Naive thymus-derived CD8-positive, alpha-beta T cell (primary cell): ENCODE measurements around the gene ZNF467. TPM values are rescaled to one million over a fixed set of nuclear protein-coding genes. Genes with fewer than 3 reads are reported as not detected.

ENCODE experiments used
- ATAC-seq, 2 donors: fragments of 150-1000 bp; cut with Tn5 transposase in 1 of 2; sonication (Bioruptor Pico), chemical (Tn5 transposase) in 1 of 2; 1 replicate in 1 of 2; 2 replicates in 1 of 2; pipeline ENCODE4 v1.10.0; 2021; ENCODE audit warnings: mild to moderate bottlenecking in 2 of 2, moderate library complexity in 2 of 2
- POLR2A ChIA-PET: fragments of 350-600 bp; sonication (Branson Sonifier 250); formaldehyde crosslinking; loops from one replicate; lab custom pipeline; 2021; ENCODE audit warnings: antibody characterized with exemption; lab: Charles Lee
- DNase-seq, 10 donors: peaks; one replicate each; pipeline versions ENCODE4 v3.0.0 to v3.0.0-alpha.2; 2020 to 2022
- H3K27ac Mint-ChIP-seq, 10 donors: one replicate each; pipeline ENCODE4 v1.8.0; 2020 to 2022; ENCODE audit warnings: mild to moderate bottlenecking in 10 of 10, mixed read lengths in 10 of 10, moderate library complexity in 4 of 10, inconsistent platforms in 1 of 10
- H3K27me3 Mint-ChIP-seq, 5 donors: one replicate each; pipeline ENCODE4 v1.8.0; 2021 to 2022; ENCODE audit warnings: mixed read lengths in 5 of 5
- H3K36me3 Mint-ChIP-seq, 3 donors: one replicate each; pipeline ENCODE4 v1.8.0; 2020 to 2022; ENCODE audit warnings: mixed read lengths in 3 of 3, mild to moderate bottlenecking in 2 of 3, inconsistent platforms in 1 of 3
- H3K4me1 Mint-ChIP-seq, 4 donors: one replicate each; pipeline ENCODE4 v1.8.0; 2021 to 2022; ENCODE audit warnings: mixed read lengths in 4 of 4
- H3K4me3 Mint-ChIP-seq, 10 donors: one replicate each; pipeline ENCODE4 v1.8.0; 2020 to 2022; ENCODE audit warnings: mild to moderate bottlenecking in 10 of 10, mixed read lengths in 10 of 10, moderate library complexity in 6 of 10, inconsistent platforms in 1 of 10
- H3K9me3 Mint-ChIP-seq, 9 donors: one replicate each; pipeline ENCODE4 v1.8.0; 2020 to 2022; ENCODE audit warnings: mixed read lengths in 9 of 9, mild to moderate bottlenecking in 3 of 9, inconsistent platforms in 1 of 9, moderate library complexity in 1 of 9
- polyA plus RNA-seq, 3 donors: library from polyadenylated mRNA; unstranded; fragments of 300-500 nt; fragmentation: Illumina TruSeq; gene quantifications; one replicate each; pipeline ENCODE4 v1.2.3, GENCODE V29; 2021
- total RNA-seq, 8 experiments: library from RNA in 2 of 8; stranded (reverse) in 2 of 8; gene quantifications; one replicate each; pipeline ENCODE4 v1.2.3 and lab custom pipeline; 2021 to 2026

The ZNF467 gene
- total and polyA plus RNA-seq, 5 experiments from 2014 or later = 0.88 to 4.8 (median 2.4) TPM

- peak overlapping the region in 7 of 10 donors; percentile 21 to 87 (median 40) for H3K27ac Mint-ChIP-seq
- ATAC-seq = peak in 1 of 2 donors; percentile 48
- peaks cover 5 to 17% (median 11%) of the 10 kb centered on the region in 4 donors for H3K4me1 Mint-ChIP-seq
- POLR2A ChIA-PET = interaction anchor here (0.5 to 1.0 kb wide), 2 partner anchors 146 to 149 kb away, joined by 3 read pairs; no protein-coding TSS in a partner anchor
- H3K36me3 Mint-ChIP-seq = peaks cover 0 to 13% (median 0%) of the 10 kb centered on the region in 3 donors
- H3K4me3 Mint-ChIP-seq = peak overlapping the region; percentile 68 to 87 (median 73)
- DNase-seq = peak in 1 of 10 donors; percentile 4
- H3K27me3 Mint-ChIP-seq = no peaks in the 10 kb centered on the region
- peaks cover 0 to 4% (median 0%) of the 10 kb centered on the region in 9 donors for H3K9me3 Mint-ChIP-seq
Observed at GRCh38 chr7:149770728-149771636, 2.4 kb downstream of the ZNF467 start.

DNA sequence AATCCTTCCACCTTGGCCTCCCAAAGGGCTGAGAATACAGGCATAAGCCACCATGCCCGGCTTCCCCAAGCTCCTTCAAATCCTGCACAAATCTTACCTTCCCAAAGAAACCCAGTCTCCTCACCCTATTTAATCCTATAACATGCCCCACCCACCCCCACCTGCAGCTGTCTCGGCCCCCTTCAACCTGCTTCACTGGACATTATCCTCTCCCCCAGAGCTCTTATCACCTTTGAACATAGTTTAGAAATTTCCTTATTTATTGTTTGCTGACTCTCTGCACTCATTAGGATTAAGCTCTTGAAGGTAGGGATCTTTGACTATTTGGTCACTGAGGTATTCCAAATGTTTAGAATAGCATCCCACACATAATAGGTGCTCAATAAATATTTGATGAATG is 3.5 kb downstream of the ZNF467 start:
- H3K27me3 Mint-ChIP-seq = no peaks in the 10 kb centered on the region
- POLR2A ChIA-PET = interaction anchor here (0.5 kb wide), 1 partner anchor 1583 kb away, joined by 3 read pairs; no protein-coding TSS in a partner anchor
- peaks cover 0 to 17% (median 9%) of the 10 kb centered on the region in 4 donors for H3K4me1 Mint-ChIP-seq
- peak overlapping the region in 5 of 10 donors; percentile 42 to 64 (median 48) for H3K4me3 Mint-ChIP-seq
- peaks cover 0 to 4% (median 0%) of the 10 kb centered on the region in 9 donors for H3K9me3 Mint-ChIP-seq
- peaks cover 0 to 14% (median 0%) of the 10 kb centered on the region in 3 donors for H3K36me3 Mint-ChIP-seq
- H3K27ac Mint-ChIP-seq = peak overlapping the region in 1 of 10 donors; percentile 47
- DNase-seq = no peak
- no peak for ATAC-seq

DNA sequence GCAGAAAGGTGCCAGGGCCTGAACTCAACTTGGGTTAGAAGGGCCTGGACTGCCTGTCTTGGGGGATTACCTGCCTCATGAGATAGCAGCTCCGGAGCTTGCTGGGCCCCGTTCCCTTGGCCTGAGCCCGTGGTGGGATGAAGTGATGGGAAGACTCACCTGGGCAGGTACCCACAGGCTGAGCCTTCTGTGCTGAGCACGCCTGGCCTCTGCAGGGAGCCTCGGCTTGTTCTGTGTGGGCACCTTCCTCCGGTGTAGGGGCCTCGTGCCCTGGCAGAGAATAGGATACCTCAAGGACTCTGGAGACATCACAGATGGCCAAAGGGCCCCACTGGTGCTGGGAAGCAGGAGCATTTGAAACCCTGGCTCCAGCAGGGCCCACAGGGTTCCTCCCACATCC is 4.5 kb downstream of the ZNF467 start:
- peaks cover 0 to 4% (median 0%) of the 10 kb centered on the region in 9 donors for H3K9me3 Mint-ChIP-seq
- H3K27ac Mint-ChIP-seq = no peak overlapping the region
- H3K36me3 Mint-ChIP-seq = peaks cover 0 to 14% (median 0%) of the 10 kb centered on the region in 3 donors
- POLR2A ChIA-PET = no interaction called here
- ATAC-seq (no peak), DNase-seq (no peak)
- H3K4me3 Mint-ChIP-seq = no peak overlapping the region
- H3K27me3 Mint-ChIP-seq = no peaks in the 10 kb centered on the region
- peaks cover 0 to 11% (median 7%) of the 10 kb centered on the region in 4 donors for H3K4me1 Mint-ChIP-seq

DNA sequence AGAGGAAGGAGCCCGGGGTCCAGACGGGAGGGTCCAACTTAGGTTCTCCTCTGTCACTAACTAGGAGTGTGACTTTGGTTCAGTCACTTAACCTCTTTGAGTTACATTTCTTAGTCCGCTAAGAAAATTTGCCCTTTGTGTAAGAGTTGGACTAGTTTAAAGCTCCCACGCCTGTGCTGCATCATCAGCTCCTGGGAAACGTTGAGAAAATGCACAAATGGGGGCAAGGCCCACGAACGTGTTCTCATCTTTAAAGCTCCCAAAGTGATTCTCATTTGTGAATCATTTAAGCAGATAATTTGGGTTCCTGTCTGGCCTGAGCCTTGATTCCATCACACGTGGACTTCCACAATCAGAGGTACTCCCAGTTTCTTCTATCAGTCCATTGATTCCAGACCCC is 6.3 kb downstream of the ZNF467 start:
- Mint-ChIP-seq H3K9me3 (peaks cover 0 to 4% (median 0%) of the 10 kb centered on the region in 9 donors), H3K4me1 (peaks cover 0 to 11% (median 5%) of the 10 kb centered on the region in 4 donors), H3K36me3 (peaks cover 0 to 14% (median 0%) of the 10 kb centered on the region in 3 donors), H3K4me3 (no peak overlapping the region), H3K27ac (peak overlapping the region in 1 of 10 donors; percentile 75), H3K27me3 (no peaks in the 10 kb centered on the region)
- DNase-seq (no peak), ATAC-seq (no peak)
- POLR2A ChIA-PET = no interaction called here

DNA sequence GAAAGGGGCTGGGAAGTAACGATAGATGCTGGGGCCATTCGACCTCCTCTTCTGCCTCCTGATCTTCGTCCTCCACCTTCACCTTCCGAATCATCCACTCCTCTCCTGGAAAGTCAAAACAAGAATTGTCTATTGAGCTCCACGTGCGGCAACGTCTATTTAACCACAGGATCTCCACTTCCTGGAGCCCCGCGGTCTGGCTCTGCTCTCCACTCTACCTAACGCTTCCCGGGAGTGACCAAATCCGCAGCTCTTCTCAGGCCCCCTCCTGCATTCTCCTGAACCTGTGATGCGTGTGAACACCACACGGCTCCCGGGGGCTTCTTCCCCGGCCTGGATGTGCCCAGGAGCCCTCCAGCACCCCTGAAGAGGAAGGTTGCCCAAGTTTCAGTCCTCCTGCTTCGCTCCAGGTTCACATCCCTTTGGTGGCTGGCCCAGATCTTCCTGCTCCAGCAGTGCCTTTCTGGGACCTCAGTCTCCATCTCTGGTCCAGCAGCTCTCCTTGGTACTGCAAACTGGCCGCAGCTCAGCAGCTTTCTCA is 7.2 kb downstream of the ZNF467 start:
- no peak overlapping the region for H3K27ac Mint-ChIP-seq
- POLR2A ChIA-PET = no interaction called here

DNA sequence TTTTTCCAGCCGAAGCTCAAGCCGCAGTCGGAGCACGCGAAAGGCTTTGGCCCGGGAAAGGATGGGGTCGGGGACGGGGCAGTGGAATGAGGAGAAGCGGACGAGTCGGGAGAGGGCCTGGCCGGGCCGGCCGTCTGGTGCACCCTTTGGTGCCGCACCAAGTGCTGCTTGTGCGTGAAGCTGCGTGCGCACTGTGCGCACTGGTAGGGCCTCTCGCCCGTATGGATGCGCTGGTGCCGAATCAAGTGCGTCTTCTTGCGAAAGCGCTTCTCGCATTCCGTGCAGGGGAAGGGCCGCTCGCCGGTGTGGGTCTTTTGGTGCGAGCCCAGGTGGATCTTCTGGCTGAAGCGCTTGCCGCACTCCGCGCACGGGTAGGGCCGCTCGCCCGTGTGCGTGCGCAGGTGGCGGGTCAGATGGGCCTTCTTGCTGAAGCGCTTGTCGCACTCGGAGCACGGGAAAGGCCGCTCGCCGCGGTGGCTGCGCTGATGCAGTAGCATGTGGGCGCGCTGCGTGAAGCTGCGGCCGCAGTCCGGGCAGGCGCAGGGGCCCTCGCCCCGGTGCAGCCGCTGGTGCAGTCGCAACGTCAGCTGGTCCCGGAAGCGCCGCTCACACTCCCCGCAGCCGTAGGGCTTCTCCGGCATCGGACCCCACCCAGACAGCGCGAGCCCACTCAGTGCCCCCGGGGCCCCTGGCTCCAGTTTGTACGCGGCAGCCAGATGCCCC is 7.8 kb downstream of the ZNF467 start:
- POLR2A ChIA-PET = no interaction called here
- DNase-seq = no peak
- ATAC-seq = no peak
- Mint-ChIP-seq H3K9me3 (peaks cover 0 to 4% (median 0%) of the 10 kb centered on the region in 9 donors), H3K27me3 (no peaks in the 10 kb centered on the region), H3K36me3 (peaks cover 0 to 14% (median 0%) of the 10 kb centered on the region in 3 donors), H3K27ac (no peak overlapping the region), H3K4me3 (no peak overlapping the region), H3K4me1 (peaks cover 0 to 4% (median 3%) of the 10 kb centered on the region in 4 donors)

More for the DNA sequence above, 7.2 kb downstream of the ZNF467 start:
- Mint-ChIP-seq H3K4me3 (no peak overlapping the region), H3K27me3 (no peaks in the 10 kb centered on the region), H3K9me3 (peaks cover 0 to 4% (median 0%) of the 10 kb centered on the region in 9 donors), H3K4me1 (peaks cover 0 to 11% (median 5%) of the 10 kb centered on the region in 4 donors), H3K36me3 (peaks cover 0 to 14% (median 0%) of the 10 kb centered on the region in 3 donors)
- DNase-seq (no peak), ATAC-seq (no peak)

DNA sequence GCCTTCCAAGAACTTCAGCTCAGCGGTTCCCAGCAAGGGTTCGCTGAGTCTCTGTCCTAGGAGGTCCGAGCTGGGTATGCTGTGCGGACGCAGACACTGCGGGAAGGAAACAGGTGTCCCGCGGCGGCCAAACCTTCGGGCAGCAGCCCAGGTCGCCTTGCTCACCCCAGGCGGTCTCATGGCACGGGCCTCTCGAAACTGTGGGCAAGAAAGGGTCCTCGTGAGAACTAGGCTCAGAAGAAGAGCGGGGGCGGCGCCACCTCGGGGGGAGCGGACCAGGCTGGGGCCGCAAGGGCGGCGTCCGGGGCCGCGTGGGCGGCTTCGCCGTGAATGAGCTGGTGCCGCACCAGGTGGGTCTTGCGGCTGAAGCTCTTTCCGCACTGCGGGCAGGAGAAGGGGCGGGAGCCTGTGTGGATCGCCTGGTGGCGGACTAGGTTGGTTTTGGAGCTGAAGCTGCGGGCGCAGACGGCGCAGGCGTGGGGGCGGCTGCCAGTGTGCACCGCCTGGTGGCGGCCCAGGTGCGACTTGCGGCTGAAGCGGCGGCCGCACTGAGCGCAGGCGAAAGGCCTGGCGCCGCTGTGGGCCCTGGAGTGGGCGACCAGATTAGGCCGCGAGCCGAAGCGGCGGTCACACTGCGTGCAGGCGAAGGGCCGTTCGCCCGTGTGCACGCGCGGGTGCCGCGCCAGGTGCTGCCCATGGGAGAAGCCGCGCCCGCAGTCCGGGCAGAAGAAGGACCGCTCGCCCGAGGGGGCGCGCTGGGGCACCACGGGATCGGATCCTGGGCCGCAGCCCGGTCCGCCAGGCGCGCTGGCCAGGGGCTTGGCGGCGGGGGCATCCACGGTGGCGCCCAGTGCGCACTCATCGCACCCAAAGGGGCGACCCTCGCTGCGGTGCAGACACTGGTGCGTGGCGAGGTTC is 8.6 kb downstream of the ZNF467 start:
- Mint-ChIP-seq H3K4me3 (no peak overlapping the region), H3K27ac (no peak overlapping the region), H3K36me3 (peaks cover 0 to 14% (median 0%) of the 10 kb centered on the region in 3 donors), H3K9me3 (peaks cover 0 to 4% (median 0%) of the 10 kb centered on the region in 9 donors), H3K4me1 (peaks cover 0 to 3% (median 0%) of the 10 kb centered on the region in 4 donors), H3K27me3 (no peaks in the 10 kb centered on the region)
- DNase-seq (no peak), ATAC-seq (no peak)
- POLR2A ChIA-PET = no interaction called here

DNA sequence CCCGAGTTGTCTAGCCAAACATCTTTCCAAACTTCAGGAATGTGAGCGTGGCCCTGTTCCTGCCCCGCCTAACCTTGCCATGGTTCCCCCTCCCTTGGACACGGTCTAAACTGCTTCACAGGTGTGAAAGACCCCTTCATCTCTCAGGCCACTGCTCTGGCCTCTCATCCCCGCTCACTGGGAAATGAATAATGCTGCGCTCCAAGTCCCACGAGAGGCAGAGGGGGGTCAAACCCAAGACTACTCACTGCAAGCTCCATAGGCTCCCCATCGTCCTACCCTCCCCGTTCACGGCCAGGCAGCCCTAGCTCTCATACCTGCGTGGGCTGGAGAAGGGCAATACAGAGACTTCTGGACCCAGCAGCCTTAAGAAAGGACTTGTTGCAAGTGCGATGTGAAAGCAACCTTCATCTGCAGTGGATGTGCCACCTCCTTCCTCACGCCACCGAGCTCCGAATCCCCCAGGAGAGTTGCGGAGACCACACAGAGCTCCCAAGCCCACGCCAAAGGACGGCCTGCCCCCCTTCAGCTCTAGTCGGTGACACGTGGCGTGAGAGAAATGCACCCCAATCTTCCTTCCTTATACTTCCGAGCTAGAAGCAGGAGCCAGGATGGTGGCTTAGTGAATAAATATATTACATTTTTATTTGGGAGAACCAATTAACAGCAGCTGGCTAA is 9.7 kb downstream of the ZNF467 start:
- Mint-ChIP-seq H3K27me3 (peaks cover 0 to 1% (median 0%) of the 10 kb centered on the region in 5 donors), H3K36me3 (peaks cover 0 to 14% (median 0%) of the 10 kb centered on the region in 3 donors), H3K4me3 (no peak overlapping the region), H3K9me3 (peaks cover 0 to 4% (median 0%) of the 10 kb centered on the region in 9 donors), H3K27ac (no peak overlapping the region), H3K4me1 (peaks cover 0 to 3% (median 0%) of the 10 kb centered on the region in 4 donors)
- no peak for ATAC-seq
- POLR2A ChIA-PET = no interaction called here
- no peak for DNase-seq

GRCh38 chr7:149762610-149763009 is 10.8 kb downstream of the ZNF467 start:
- H3K27ac Mint-ChIP-seq = no peak overlapping the region
- peaks cover 0 to 1% (median 0%) of the 10 kb centered on the region in 5 donors for H3K27me3 Mint-ChIP-seq
- no peaks in the 10 kb centered on the region for H3K4me1 Mint-ChIP-seq
- no peak overlapping the region for H3K4me3 Mint-ChIP-seq
- DNase-seq (no peak), ATAC-seq (no peak)
- peaks cover 0 to 4% (median 0%) of the 10 kb centered on the region in 9 donors for H3K9me3 Mint-ChIP-seq
- H3K36me3 Mint-ChIP-seq = peaks cover 0 to 5% (median 0%) of the 10 kb centered on the region in 3 donors
- POLR2A ChIA-PET = no interaction called here

GRCh38 chr7:149762089-149762488 is 11.3 kb downstream of the ZNF467 start:
- Mint-ChIP-seq H3K36me3 (peaks cover 0 to 5% (median 0%) of the 10 kb centered on the region in 3 donors), H3K4me1 (no peaks in the 10 kb centered on the region), H3K27ac (no peak overlapping the region), H3K27me3 (peaks cover 0 to 1% (median 0%) of the 10 kb centered on the region in 5 donors), H3K9me3 (peaks cover 0 to 4% (median 0%) of the 10 kb centered on the region in 9 donors), H3K4me3 (no peak overlapping the region)
- no peak for ATAC-seq
- POLR2A ChIA-PET = no interaction called here
- DNase-seq = no peak

DNA sequence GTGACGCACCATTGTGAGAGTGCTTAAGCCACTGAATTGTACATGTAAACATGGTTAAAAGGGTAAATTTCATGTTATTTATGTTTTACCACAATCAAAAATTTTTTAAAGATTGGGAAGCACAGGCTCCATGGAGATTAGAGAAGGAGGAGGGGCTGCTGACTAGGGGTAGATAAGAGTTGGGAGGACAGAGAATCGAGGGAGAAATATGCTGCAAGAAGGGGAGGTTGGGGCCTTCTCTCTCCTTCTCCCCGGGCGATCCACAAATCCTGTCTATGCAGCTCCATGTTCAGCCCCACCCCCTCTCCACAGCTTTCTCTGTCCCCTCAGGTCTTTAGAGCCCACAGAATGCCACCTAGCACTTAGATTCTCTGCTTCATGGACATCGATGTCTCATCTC is 12.1 kb downstream of the ZNF467 start:
- Mint-ChIP-seq H3K9me3 (peaks cover 0 to 4% (median 0%) of the 10 kb centered on the region in 9 donors), H3K4me3 (no peak overlapping the region), H3K36me3 (peaks cover 0 to 5% (median 0%) of the 10 kb centered on the region in 3 donors), H3K4me1 (no peaks in the 10 kb centered on the region), H3K27ac (peak overlapping the region in 1 of 10 donors; percentile 50), H3K27me3 (peaks cover 0 to 1% (median 0%) of the 10 kb centered on the region in 5 donors)
- ATAC-seq (no peak), DNase-seq (no peak)
- POLR2A ChIA-PET = no interaction called here
